A549 (cell line): Measurements from ENCODE around the gene UBAP1L.

Experiments
- HMGXB4 ChIP-seq: fragments of 250-450 bp; sonication (Bioruptor Pico); IDR thresholded peaks from 2 replicates; pipeline ENCODE4 v1.5.0; 2021; ENCODE audit warnings: mild to moderate bottlenecking, moderate library complexity, borderline replicate concordance
- POLR2A ChIP-seq: IDR thresholded peaks from 2 replicates; pipeline ENCODE4 v1.6.1; 2012; ENCODE audit warnings: mild to moderate bottlenecking, low read length
- RAD21 ChIP-seq, 2 experiments: fragments of >200 bp in 1 of 2; sonication (Bioruptor Twin) in 1 of 2; formaldehyde crosslinking in 1 of 2; IDR thresholded peaks in 1 of 2; conservative IDR thresholded peaks in 1 of 2; 2 replicates in 1 of 2; 3 replicates in 1 of 2; pipeline ENCODE4 v1.6.1; 2012 to 2018; ENCODE audit warnings: inconsistent platforms in 1 of 2
- RFX5 ChIP-seq: fragments of 450-650 bp; IDR thresholded peaks from 2 replicates; pipeline ENCODE4 v1.7.1; 2014; ENCODE audit warnings: antibody characterized with exemption, mild to moderate bottlenecking, moderate library complexity
- ZNF302 ChIP-seq: fragments of 250-450 bp; sonication (Bioruptor Pico); IDR thresholded peaks from 2 replicates; pipeline ENCODE4 v1.9.0; 2021; ENCODE audit warnings: inconsistent platforms, mild to moderate bottlenecking, moderate library complexity
- TF ChIP-seq, protein P1 (sequence below): fragments of >200 bp; sonication (Bioruptor Twin); formaldehyde crosslinking; IDR thresholded peaks from 3 replicates; pipeline ENCODE4 v1.5.1; 2016
- TF ChIP-seq, protein P2 (sequence below): fragments of 200-600 bp; sonication (generic); IDR thresholded peaks from 2 replicates; pipeline ENCODE4 v1.6.1; 2016; ENCODE audit warnings: antibody characterized with exemption, mild to moderate bottlenecking, moderate library complexity

DNA sequence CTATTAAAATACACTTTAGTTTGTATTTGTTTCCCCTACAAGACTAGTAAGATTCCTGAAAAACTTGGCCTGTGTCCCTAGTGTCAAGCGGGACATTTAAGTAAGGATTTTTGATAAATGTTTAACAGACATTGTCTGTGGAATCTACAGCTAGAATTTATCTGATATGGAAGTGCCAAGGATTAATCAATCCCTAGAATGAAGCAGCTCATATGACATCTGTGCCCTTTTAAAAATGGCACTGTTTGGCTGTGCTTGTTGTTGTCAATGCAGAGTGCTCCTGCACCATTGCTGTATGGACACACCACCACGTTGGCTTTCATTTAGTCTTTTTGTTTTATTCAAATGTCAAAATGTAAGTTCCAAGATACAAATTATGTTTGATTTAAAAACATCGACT, 32.9 kb upstream of the UBAP1L start:
- TF ChIP-seq, protein P1, sequence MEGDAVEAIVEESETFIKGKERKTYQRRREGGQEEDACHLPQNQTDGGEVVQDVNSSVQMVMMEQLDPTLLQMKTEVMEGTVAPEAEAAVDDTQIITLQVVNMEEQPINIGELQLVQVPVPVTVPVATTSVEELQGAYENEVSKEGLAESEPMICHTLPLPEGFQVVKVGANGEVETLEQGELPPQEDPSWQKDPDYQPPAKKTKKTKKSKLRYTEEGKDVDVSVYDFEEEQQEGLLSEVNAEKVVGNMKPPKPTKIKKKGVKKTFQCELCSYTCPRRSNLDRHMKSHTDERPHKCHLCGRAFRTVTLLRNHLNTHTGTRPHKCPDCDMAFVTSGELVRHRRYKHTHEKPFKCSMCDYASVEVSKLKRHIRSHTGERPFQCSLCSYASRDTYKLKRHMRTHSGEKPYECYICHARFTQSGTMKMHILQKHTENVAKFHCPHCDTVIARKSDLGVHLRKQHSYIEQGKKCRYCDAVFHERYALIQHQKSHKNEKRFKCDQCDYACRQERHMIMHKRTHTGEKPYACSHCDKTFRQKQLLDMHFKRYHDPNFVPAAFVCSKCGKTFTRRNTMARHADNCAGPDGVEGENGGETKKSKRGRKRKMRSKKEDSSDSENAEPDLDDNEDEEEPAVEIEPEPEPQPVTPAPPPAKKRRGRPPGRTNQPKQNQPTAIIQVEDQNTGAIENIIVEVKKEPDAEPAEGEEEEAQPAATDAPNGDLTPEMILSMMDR, result no peak
- TF ChIP-seq POLR2A, result no peak
- TF ChIP-seq HMGXB4 (CRISPR knock-in tag), result no peak
- no peak for TF ChIP-seq RFX5
- TF ChIP-seq RAD21 (conservative IDR thresholded peaks at IDR 0.05 in 1 of 2, IDR thresholded peaks at IDR 0.05 in 1 of 2), result no peak
- no peak for TF ChIP-seq ZNF302 (CRISPR knock-in tag)
- TF ChIP-seq, protein P2, sequence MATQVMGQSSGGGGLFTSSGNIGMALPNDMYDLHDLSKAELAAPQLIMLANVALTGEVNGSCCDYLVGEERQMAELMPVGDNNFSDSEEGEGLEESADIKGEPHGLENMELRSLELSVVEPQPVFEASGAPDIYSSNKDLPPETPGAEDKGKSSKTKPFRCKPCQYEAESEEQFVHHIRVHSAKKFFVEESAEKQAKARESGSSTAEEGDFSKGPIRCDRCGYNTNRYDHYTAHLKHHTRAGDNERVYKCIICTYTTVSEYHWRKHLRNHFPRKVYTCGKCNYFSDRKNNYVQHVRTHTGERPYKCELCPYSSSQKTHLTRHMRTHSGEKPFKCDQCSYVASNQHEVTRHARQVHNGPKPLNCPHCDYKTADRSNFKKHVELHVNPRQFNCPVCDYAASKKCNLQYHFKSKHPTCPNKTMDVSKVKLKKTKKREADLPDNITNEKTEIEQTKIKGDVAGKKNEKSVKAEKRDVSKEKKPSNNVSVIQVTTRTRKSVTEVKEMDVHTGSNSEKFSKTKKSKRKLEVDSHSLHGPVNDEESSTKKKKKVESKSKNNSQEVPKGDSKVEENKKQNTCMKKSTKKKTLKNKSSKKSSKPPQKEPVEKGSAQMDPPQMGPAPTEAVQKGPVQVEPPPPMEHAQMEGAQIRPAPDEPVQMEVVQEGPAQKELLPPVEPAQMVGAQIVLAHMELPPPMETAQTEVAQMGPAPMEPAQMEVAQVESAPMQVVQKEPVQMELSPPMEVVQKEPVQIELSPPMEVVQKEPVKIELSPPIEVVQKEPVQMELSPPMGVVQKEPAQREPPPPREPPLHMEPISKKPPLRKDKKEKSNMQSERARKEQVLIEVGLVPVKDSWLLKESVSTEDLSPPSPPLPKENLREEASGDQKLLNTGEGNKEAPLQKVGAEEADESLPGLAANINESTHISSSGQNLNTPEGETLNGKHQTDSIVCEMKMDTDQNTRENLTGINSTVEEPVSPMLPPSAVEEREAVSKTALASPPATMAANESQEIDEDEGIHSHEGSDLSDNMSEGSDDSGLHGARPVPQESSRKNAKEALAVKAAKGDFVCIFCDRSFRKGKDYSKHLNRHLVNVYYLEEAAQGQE, result no peak
